Lower leg skin (tissue), 3 donors: ENCODE data around the gene CD63.

Experiments
- POLR2A ChIP-seq, 2 donors: fragments of 450-650 bp; IDR thresholded peaks; one replicate each; pipeline ENCODE4 v1.6.1; 2016 to 2017; ENCODE audit warnings: antibody characterized with exemption in 2 of 2, mild to moderate bottlenecking in 1 of 2, moderate library complexity in 1 of 2
- TF ChIP-seq, protein P1 (sequence below), 3 donors: fragments of 450-650 bp; IDR thresholded peaks; one replicate each; pipeline ENCODE4 v1.5.1; 2016; ENCODE audit warnings: antibody characterized with exemption in 3 of 3, mild to moderate bottlenecking in 3 of 3, moderate library complexity in 2 of 3

DNA sequence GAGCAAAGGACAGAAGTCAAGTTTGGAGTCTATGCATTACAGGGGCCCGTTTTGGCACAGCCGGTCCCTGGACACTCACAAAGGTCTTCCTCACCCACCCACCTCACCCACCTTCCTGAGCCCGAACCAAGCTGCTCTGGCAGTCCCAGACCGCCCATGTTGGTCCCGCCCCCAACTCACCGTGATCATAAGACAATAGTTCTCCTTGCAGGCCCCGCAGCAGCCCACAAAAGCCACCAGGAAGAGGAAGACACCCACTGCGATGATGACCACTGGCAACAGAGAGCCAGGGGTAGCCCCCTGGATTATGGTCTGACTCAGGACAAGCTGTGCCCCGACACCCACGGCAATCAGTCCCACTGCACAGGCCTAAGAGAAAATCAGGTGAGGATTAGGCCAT, 1.8 kb downstream of the CD63 start:
- TF ChIP-seq, protein P1, sequence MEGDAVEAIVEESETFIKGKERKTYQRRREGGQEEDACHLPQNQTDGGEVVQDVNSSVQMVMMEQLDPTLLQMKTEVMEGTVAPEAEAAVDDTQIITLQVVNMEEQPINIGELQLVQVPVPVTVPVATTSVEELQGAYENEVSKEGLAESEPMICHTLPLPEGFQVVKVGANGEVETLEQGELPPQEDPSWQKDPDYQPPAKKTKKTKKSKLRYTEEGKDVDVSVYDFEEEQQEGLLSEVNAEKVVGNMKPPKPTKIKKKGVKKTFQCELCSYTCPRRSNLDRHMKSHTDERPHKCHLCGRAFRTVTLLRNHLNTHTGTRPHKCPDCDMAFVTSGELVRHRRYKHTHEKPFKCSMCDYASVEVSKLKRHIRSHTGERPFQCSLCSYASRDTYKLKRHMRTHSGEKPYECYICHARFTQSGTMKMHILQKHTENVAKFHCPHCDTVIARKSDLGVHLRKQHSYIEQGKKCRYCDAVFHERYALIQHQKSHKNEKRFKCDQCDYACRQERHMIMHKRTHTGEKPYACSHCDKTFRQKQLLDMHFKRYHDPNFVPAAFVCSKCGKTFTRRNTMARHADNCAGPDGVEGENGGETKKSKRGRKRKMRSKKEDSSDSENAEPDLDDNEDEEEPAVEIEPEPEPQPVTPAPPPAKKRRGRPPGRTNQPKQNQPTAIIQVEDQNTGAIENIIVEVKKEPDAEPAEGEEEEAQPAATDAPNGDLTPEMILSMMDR (IDR thresholded peaks at IDR 0.05) = no peak
- no peak for TF ChIP-seq POLR2A (IDR thresholded peaks at IDR 0.05)
